Right atrium auricular region (tissue), 2 donors: ENCODE data around the gene LRIG1. TPM values are rescaled to one million over a fixed set of nuclear protein-coding genes. Genes with fewer than 3 reads are reported as not detected.

Source experiments
- DNase-seq: peaks from one replicate; pipeline ENCODE4 v3.0.0-alpha.2; 2019; ENCODE audit warnings: low spot score
- H3K27ac ChIP-seq, 2 donors: fragments of 200-600 bp; sonication (generic); 1 replicate in 1 of 2; 2 replicates in 1 of 2; pipeline ENCODE4 v1.5.1; 2016 to 2019
- H3K27me3 ChIP-seq, 2 donors: fragments of 200-600 bp; sonication (generic); one replicate each; pipeline versions ENCODE4 v1.5.1 to v1.6.0; 2017 to 2019
- H3K36me3 ChIP-seq: fragments of 200-600 bp; sonication (generic); one replicate; pipeline ENCODE4 v1.5.1; 2016
- H3K4me1 ChIP-seq, 2 donors: fragments of 200-600 bp; sonication (generic); one replicate each; pipeline versions ENCODE4 v1.5.1 to v1.6.0; 2017 to 2019
- H3K4me3 ChIP-seq, 2 donors: fragments of 200-600 bp; sonication (generic); 1 replicate in 1 of 2; 2 replicates in 1 of 2; pipeline ENCODE4 v1.5.1; 2017 to 2019; ENCODE audit warnings: mild to moderate bottlenecking in 1 of 2, moderate library complexity in 1 of 2
- H3K9me3 ChIP-seq, 2 donors: fragments of 200-600 bp; sonication (generic); one replicate each; pipeline ENCODE4 v1.5.1; 2019
- CTCF ChIP-seq, 2 donors: fragments of 200-600 bp; sonication (generic); IDR thresholded peaks; one replicate each; pipeline ENCODE4 v1.5.1; 2019; ENCODE audit warnings: antibody characterized with exemption in 2 of 2
- total RNA-seq, 2 donors: library from RNA; depleted of rRNA; stranded (reverse); fragments of >200 nt; gene quantifications; one replicate each; pipeline ENCODE4 v1.1.0, GENCODE V29; 2016

The LRIG1 gene
- total RNA-seq, 2 donors from 2014 or later: 147 to 179 TPM

GRCh38 chr3:66493458-66494099, 7.2 kb downstream of the LRIG1 start:
- H3K9me3 ChIP-seq: no peaks in the 10 kb centered on the region
- H3K36me3 ChIP-seq: no peaks in the 10 kb centered on the region
- no peak for DNase-seq
- no peak overlapping the region for H3K4me3 ChIP-seq
- no peaks in the 10 kb centered on the region for H3K27me3 ChIP-seq
- TF ChIP-seq CTCF (IDR thresholded peaks at IDR 0.05): no peak
- peaks cover 0 to 85% of the 10 kb centered on the region in 2 donors for H3K4me1 ChIP-seq
- peak overlapping the region; percentile 95 to 98 for H3K27ac ChIP-seq

GRCh38 chr3:66492672-66493071, 8.2 kb downstream of the LRIG1 start:
- H3K4me1 ChIP-seq: peaks cover 0 to 77% of the 10 kb centered on the region in 2 donors
- no peak for TF ChIP-seq CTCF (IDR thresholded peaks at IDR 0.05)
- H3K4me3 ChIP-seq: no peak overlapping the region
- H3K27ac ChIP-seq: peak overlapping the region; percentile 95 to 98
- H3K27me3 ChIP-seq: no peaks in the 10 kb centered on the region
- no peaks in the 10 kb centered on the region for H3K9me3 ChIP-seq
- no peaks in the 10 kb centered on the region for H3K36me3 ChIP-seq
- DNase-seq: no peak

GRCh38 chr3:66492071-66492470, 8.8 kb downstream of the LRIG1 start:
- H3K27me3 ChIP-seq: no peaks in the 10 kb centered on the region
- H3K9me3 ChIP-seq: no peaks in the 10 kb centered on the region
- H3K36me3 ChIP-seq: no peaks in the 10 kb centered on the region
- H3K4me3 ChIP-seq: no peak overlapping the region
- peaks cover 0 to 78% of the 10 kb centered on the region in 2 donors for H3K4me1 ChIP-seq
- H3K27ac ChIP-seq: peak overlapping the region; percentile 32 to 55
- TF ChIP-seq CTCF (IDR thresholded peaks at IDR 0.05): no peak
- DNase-seq: no peak

- H3K4me3 ChIP-seq: no peak overlapping the region
- no peaks in the 10 kb centered on the region for H3K36me3 ChIP-seq
- no peaks in the 10 kb centered on the region for H3K27me3 ChIP-seq
- H3K27ac ChIP-seq: peak overlapping the region; percentile 93 to 97
- H3K9me3 ChIP-seq: no peaks in the 10 kb centered on the region
- no peak for DNase-seq
- H3K4me1 ChIP-seq: peaks cover 0 to 83% of the 10 kb centered on the region in 2 donors
- TF ChIP-seq CTCF (IDR thresholded peaks at IDR 0.05): no peak
Measured at GRCh38 chr3:66490984-66491383, 9.8 kb downstream of the LRIG1 start.

- Histone ChIP-seq H3K4me3 (no peak overlapping the region), H3K27ac (peak overlapping the region; percentile 93 to 97)
Measured at GRCh38 chr3:66490214-66490613, 10.6 kb downstream of the LRIG1 start.

More at GRCh38 chr3:66490214-66490613, 10.6 kb downstream of the LRIG1 start:
- Histone ChIP-seq H3K9me3 (no peaks in the 10 kb centered on the region), H3K27me3 (no peaks in the 10 kb centered on the region), H3K4me1 (peaks cover 0 to 83% of the 10 kb centered on the region in 2 donors), H3K36me3 (no peaks in the 10 kb centered on the region)
- no peak for DNase-seq
- TF ChIP-seq CTCF (IDR thresholded peaks at IDR 0.05): no peak
